ENCODE results near the gene WNT5A. TPM values are rescaled to one million over a fixed set of nuclear protein-coding genes. Genes with fewer than 3 reads are reported as not detected.

The WNT5A gene
- total and polyA plus RNA-seq, 2 donors (not counting 1 experiment from before 2014, with no cell fraction given): 117 to 224 TPM

GRCh38 chr3:55518451-55518850 is 31.3 kb upstream of the WNT5A start:
- no peak overlapping the region for H3K9ac ChIP-seq (ENCODE audit: insufficient read depth, low read length)
- H3K36me3 ChIP-seq (ENCODE audit: control insufficient read depth, insufficient read depth, low read length): no peaks in the 10 kb centered on the region
- no peak overlapping the region for H3K4me3 ChIP-seq (replicated peaks in 1 of 4; ENCODE audit: control extremely low read depth in 1 of 4, insufficient read depth in 1 of 4, low read depth in 3 of 4, low read length in 4 of 4)
- no peaks in the 10 kb centered on the region for H3K4me1 ChIP-seq (ENCODE audit: control insufficient read depth, extremely low read depth, insufficient read depth, low read length)
- H3K79me2 ChIP-seq (ENCODE audit: control insufficient read depth, insufficient read depth, low read length): no peaks in the 10 kb centered on the region
- TF ChIP-seq EZH2 (IDR thresholded peaks at IDR 0.05; ENCODE audit: low read length, missing control alignments) (no peak), CTCF (conservative IDR thresholded peaks at IDR 0.05 in 1 of 2, IDR thresholded peaks at IDR 0.05 in 1 of 2; ENCODE audit: low read depth in 1 of 2, low read length in 2 of 2) (no peak)
- no peaks in the 10 kb centered on the region for H3K9me3 ChIP-seq (ENCODE audit: control insufficient read depth, insufficient read depth, low read depth, low read length)
- no peaks in the 10 kb centered on the region for H3K27me3 ChIP-seq (ENCODE audit: control insufficient read depth, insufficient read depth, low read length)
- no peak overlapping the region for H2AFZ ChIP-seq (ENCODE audit: low read length)
- no peaks in the 10 kb centered on the region for H4K20me1 ChIP-seq (ENCODE audit: control insufficient read depth, extremely low read depth, insufficient read depth, low read length)
- no peak overlapping the region for H3K27ac ChIP-seq (ENCODE audit: insufficient read depth, low read length)
- no peak overlapping the region for H3K4me2 ChIP-seq (ENCODE audit: extremely low read depth, insufficient read depth, low read length)
- peak; percentile 9 to 69 for DNase-seq (ENCODE audit: low read depth in 2 of 2)

GRCh38 chr3:55516392-55517030 is 29.4 kb upstream of the WNT5A start:
- no peaks in the 10 kb centered on the region for H3K27me3 ChIP-seq (ENCODE audit: control insufficient read depth, insufficient read depth, low read length)
- no peak for DNase-seq (ENCODE audit: low read depth in 2 of 2)
- H3K4me2 ChIP-seq (ENCODE audit: extremely low read depth, insufficient read depth, low read length): no peak overlapping the region
- H2AFZ ChIP-seq (ENCODE audit: low read length): no peak overlapping the region
- H3K4me1 ChIP-seq (ENCODE audit: control insufficient read depth, extremely low read depth, insufficient read depth, low read length): peaks cover 10% of the 10 kb centered on the region
- no peak overlapping the region for H3K4me3 ChIP-seq (replicated peaks in 1 of 4; ENCODE audit: control extremely low read depth in 1 of 4, insufficient read depth in 1 of 4, low read depth in 3 of 4, low read length in 4 of 4)
- no peaks in the 10 kb centered on the region for H3K36me3 ChIP-seq (ENCODE audit: control insufficient read depth, insufficient read depth, low read length)
- TF ChIP-seq EZH2 (IDR thresholded peaks at IDR 0.05; ENCODE audit: low read length, missing control alignments) (no peak), CTCF (conservative IDR thresholded peaks at IDR 0.05 in 1 of 2, IDR thresholded peaks at IDR 0.05 in 1 of 2; ENCODE audit: low read depth in 1 of 2, low read length in 2 of 2) (no peak)
- no peaks in the 10 kb centered on the region for H3K9me3 ChIP-seq (ENCODE audit: control insufficient read depth, insufficient read depth, low read depth, low read length)
- no peak overlapping the region for H3K9ac ChIP-seq (ENCODE audit: insufficient read depth, low read length)
- no peaks in the 10 kb centered on the region for H3K79me2 ChIP-seq (ENCODE audit: control insufficient read depth, insufficient read depth, low read length)
- no peak overlapping the region for H3K27ac ChIP-seq (ENCODE audit: insufficient read depth, low read length)
- no peaks in the 10 kb centered on the region for H4K20me1 ChIP-seq (ENCODE audit: control insufficient read depth, extremely low read depth, insufficient read depth, low read length)

- TF ChIP-seq EZH2 (IDR thresholded peaks at IDR 0.05; ENCODE audit: low read length, missing control alignments) (no peak), CTCF (conservative IDR thresholded peaks at IDR 0.05 in 1 of 2, IDR thresholded peaks at IDR 0.05 in 1 of 2; ENCODE audit: low read depth in 1 of 2, low read length in 2 of 2) (no peak)
- no peaks in the 10 kb centered on the region for H3K79me2 ChIP-seq (ENCODE audit: control insufficient read depth, insufficient read depth, low read length)
Measured at GRCh38 chr3:55515550-55516246, 28.6 kb upstream of the WNT5A start.

More at GRCh38 chr3:55515550-55516246, 28.6 kb upstream of the WNT5A start:
- Histone ChIP-seq H3K27ac (ENCODE audit: insufficient read depth, low read length) (no peak overlapping the region), H3K36me3 (ENCODE audit: control insufficient read depth, insufficient read depth, low read length) (no peaks in the 10 kb centered on the region), H2AFZ (ENCODE audit: low read length) (no peak overlapping the region), H3K9me3 (ENCODE audit: control insufficient read depth, insufficient read depth, low read depth, low read length) (no peaks in the 10 kb centered on the region), H4K20me1 (ENCODE audit: control insufficient read depth, extremely low read depth, insufficient read depth, low read length) (no peaks in the 10 kb centered on the region), H3K4me2 (ENCODE audit: extremely low read depth, insufficient read depth, low read length) (no peak overlapping the region), H3K4me3 (replicated peaks in 1 of 4; ENCODE audit: control extremely low read depth in 1 of 4, insufficient read depth in 1 of 4, low read depth in 3 of 4, low read length in 4 of 4) (no peak overlapping the region), H3K27me3 (ENCODE audit: control insufficient read depth, insufficient read depth, low read length) (no peaks in the 10 kb centered on the region), H3K9ac (ENCODE audit: insufficient read depth, low read length) (no peak overlapping the region), H3K4me1 (ENCODE audit: control insufficient read depth, extremely low read depth, insufficient read depth, low read length) (peaks cover 10% of the 10 kb centered on the region)
- no peak for DNase-seq (ENCODE audit: low read depth in 2 of 2)
